NCI-H1092 treated with DMSO at 0.1 percent for 48 hours (cell line): ENCODE measurements around the gene ATP6V1B1.

Experiments used
- DNase-seq: peaks from one replicate; lab custom pipeline; 2025; lab: John Stamatoyannopoulos, UW

The ATP6V1B1 gene

GRCh38 chr2:70935468-70936164 is at the start of gene ATP6V1B1:
TSS of gene ATP6V1B1 (plus strand) at chr2:70935900. CDS start at chr2:70935955, 55 bp downstream.
- DNase-seq = no peak

- no peak for DNase-seq
Measured at GRCh38 chr2:70886541-70886987, 49.1 kb upstream of the ATP6V1B1 start.

GRCh38 chr2:70887208-70887549 is 48.5 kb upstream of the ATP6V1B1 start:
- DNase-seq = peak; percentile 23

GRCh38 chr2:70887550-70888246 is 48.0 kb upstream of the ATP6V1B1 start:
- DNase-seq = peak; percentile 76

GRCh38 chr2:70888366-70888922 is 47.3 kb upstream of the ATP6V1B1 start:
- DNase-seq = peak; percentile 36

GRCh38 chr2:70888923-70889715 is 46.6 kb upstream of the ATP6V1B1 start:
- no peak for DNase-seq

- no peak for DNase-seq
Measured at GRCh38 chr2:70889716-70890037, 46.0 kb upstream of the ATP6V1B1 start.

- no peak for DNase-seq
Measured at GRCh38 chr2:70890469-70891065, 45.1 kb upstream of the ATP6V1B1 start.

- no peak for DNase-seq
Measured at GRCh38 chr2:70891572-70892357, 43.9 kb upstream of the ATP6V1B1 start.

- DNase-seq = no peak
Measured at GRCh38 chr2:70892750-70893149, 43.0 kb upstream of the ATP6V1B1 start.

GRCh38 chr2:70893186-70893585 is 42.5 kb upstream of the ATP6V1B1 start:
- DNase-seq = no peak

GRCh38 chr2:70894765-70895164 is 40.9 kb upstream of the ATP6V1B1 start:
- DNase-seq = no peak

GRCh38 chr2:70895249-70895648 is 40.5 kb upstream of the ATP6V1B1 start:
- no peak for DNase-seq

- no peak for DNase-seq
Measured at GRCh38 chr2:70895998-70896764, 39.5 kb upstream of the ATP6V1B1 start.

- no peak for DNase-seq
Measured at GRCh38 chr2:70896765-70897202, 38.9 kb upstream of the ATP6V1B1 start.

GRCh38 chr2:70897203-70897976 is 38.3 kb upstream of the ATP6V1B1 start:
- DNase-seq = no peak

GRCh38 chr2:70897977-70898226 is 37.8 kb upstream of the ATP6V1B1 start:
- DNase-seq = no peak

GRCh38 chr2:70898363-70899240 is 37.1 kb upstream of the ATP6V1B1 start:
- DNase-seq = no peak
